ENCODE data around the gene SRMS.

Gene SRMS

DNA sequence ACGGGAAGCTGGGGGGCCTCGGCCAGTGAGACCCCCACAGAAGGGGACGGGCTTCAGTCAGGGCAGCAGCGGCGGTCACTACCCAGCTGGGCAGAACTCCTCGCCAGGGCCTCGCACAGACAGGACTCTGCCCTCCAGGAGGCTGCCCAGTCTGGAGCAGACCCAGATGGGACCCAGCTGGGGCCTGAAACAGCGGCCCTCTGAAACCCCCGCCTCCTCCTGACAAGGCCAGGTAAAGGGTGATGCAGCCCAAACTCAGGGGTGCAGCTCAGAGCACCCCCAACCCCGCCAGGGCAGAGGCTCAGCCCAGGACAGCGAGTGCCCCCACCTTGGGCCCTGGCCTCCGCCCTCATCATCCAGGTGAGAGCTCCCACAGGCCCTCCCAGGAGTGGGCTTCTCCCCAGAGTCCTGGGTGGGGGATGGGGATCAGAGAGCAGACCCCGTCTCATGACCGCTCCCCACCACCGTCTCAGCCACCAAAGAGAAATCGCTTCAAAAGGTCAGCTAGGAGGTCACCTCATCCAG, 50.9 kb downstream of the SRMS start:
- H3K4me1 ChIP-seq (ENCODE audit: control insufficient read depth in 2 of 2, insufficient read depth in 1 of 2, low read depth in 1 of 2, low read length in 2 of 2): peaks cover 4 to 5% of the 10 kb centered on the region in 2 donors
- H2BK120ac ChIP-seq (ENCODE audit: low read depth, low read length): no peak overlapping the region
- no peak overlapping the region for H3K14ac ChIP-seq (ENCODE audit: low read length)
- peaks cover 24 to 49% (median 42%) of the 10 kb centered on the region in 3 experiments for H3K27me3 ChIP-seq (ENCODE audit: control insufficient read depth in 3 of 3, insufficient read depth in 3 of 3, low read depth in 1 of 3, low read length in 3 of 3)
- WGBS, 2 donors (ENCODE audit: extremely low coverage in 2 of 2, insufficient read length in 2 of 2, insufficient replicate concordance in 1 of 2): no CpG with 5 or more reads among the region's 16 CpGs
- peak overlapping the region; percentile 89 for H3K23ac ChIP-seq (ENCODE audit: low read depth, low read length, poor library complexity)
- H3K4ac ChIP-seq (ENCODE audit: low read length): no peak overlapping the region
- H3K9me3 ChIP-seq (replicated peaks in 1 of 2; ENCODE audit: control insufficient read depth in 2 of 2, insufficient read depth in 1 of 2, low read depth in 1 of 2, low read length in 2 of 2): peaks cover 0 to 3% of the 10 kb centered on the region in 2 donors
- no peaks in the 10 kb centered on the region for H3K36me3 ChIP-seq (replicated peaks in 1 of 2; ENCODE audit: control insufficient read depth in 2 of 2, insufficient read depth in 2 of 2, low read length in 2 of 2)
- peak overlapping the region; percentile 65 for H2AFZ ChIP-seq (ENCODE audit: low read length)
- H3K4me2 ChIP-seq (ENCODE audit: insufficient read depth, low read length, poor library complexity, severe bottlenecking): no peak overlapping the region
- H2BK12ac ChIP-seq (ENCODE audit: low read length): peak overlapping the region; percentile 98
- H3K18ac ChIP-seq (ENCODE audit: low read length): peak overlapping the region; percentile 85
- H2BK5ac ChIP-seq (ENCODE audit: low read length): peak overlapping the region; percentile 94
- H3K79me1 ChIP-seq (ENCODE audit: low read depth, low read length): no peaks in the 10 kb centered on the region
- no peak overlapping the region for H3K4me3 ChIP-seq (ENCODE audit: low read length in 2 of 2)
- DNase-seq (ENCODE audit: low spot score): no peak
- H3K27ac ChIP-seq (replicated peaks; ENCODE audit: low read length): no peak overlapping the region
- no peak overlapping the region for H4K8ac ChIP-seq (ENCODE audit: low read depth, low read length)
- H3K9ac ChIP-seq (ENCODE audit: low read depth, low read length, poor library complexity): no peak overlapping the region
- peak overlapping the region; percentile 94 for H2BK15ac ChIP-seq (ENCODE audit: low read length)
- peak overlapping the region; percentile 84 for H2AK5ac ChIP-seq (ENCODE audit: low read depth, low read length)
- H4K91ac ChIP-seq (ENCODE audit: low read depth, low read length, poor library complexity): no peak overlapping the region

DNA sequence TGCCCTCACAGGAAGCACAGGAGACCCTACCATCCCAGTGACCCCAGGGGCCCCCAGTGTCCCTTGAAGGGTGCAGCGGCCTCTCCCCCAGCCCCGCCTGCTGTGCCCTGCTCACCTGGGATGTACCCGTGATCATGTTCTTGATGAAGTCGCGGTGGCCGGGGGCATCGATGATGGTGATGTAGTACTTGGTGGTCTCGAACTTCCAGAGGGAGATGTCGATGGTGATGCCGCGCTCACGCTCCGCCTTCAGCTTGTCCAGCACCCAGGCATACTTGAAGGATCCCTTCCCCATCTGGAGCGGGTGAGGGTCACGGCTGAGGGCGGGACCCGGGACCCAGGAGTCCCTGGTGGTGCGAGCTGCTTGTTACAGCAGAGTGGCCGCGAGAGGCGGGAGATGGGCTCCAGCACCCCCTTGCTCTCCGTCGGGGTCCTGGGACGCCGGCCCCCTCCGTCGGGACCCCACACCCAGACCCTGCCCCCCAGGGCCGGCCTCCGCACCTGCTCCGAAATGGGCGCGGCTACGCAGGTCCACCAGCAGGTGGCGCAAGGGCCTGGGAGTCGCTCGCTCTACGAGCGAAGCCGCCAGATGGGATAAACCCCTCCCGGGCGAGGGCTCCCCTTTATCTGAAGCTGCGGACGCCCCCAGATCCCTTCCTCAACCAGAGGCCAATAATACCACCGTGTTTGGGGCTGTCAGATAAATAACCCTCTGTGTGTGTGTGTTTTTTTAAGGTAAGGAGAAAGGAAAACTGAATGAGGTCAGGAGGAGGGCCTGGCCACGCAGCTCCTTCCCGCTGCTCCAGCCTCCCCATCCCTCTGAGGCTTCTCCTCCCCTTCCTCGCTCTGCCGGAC, 51.6 kb downstream of the SRMS start:
- H3K27ac ChIP-seq (replicated peaks; ENCODE audit: low read length): no peak overlapping the region

DNA sequence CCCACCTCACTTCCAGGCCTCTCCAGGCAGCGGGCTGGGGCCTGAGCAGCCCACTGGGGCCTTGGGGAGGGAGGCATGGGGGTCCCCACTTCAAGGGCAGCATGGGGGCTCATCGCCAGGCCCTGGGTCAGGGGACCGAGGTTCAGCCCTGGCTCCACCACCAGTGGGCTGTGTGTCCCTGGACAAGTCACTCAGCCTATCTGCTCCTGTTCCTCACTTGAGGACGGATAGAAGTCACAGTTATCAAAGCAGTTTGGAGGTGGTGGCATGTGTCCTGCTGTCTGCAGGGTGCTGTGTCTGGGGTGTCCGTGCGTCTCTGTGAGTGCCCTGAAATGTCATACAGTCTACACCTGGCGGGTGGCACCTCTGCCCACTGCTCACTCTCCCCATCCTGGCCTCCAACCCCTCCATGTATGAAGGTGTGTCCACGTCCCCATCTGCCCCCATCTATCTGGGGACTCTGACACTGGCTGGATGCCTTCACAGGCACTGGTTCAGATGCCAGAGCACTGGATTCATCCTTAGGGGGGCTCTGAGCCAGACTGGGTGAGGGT, 52.3 kb downstream of the SRMS start:
- H2BK15ac ChIP-seq (ENCODE audit: low read length): no peak overlapping the region
- no peak overlapping the region for H4K91ac ChIP-seq (ENCODE audit: low read depth, low read length, poor library complexity)
- no peak overlapping the region for H3K14ac ChIP-seq (ENCODE audit: low read length)
- H3K9me3 ChIP-seq (replicated peaks in 1 of 2; ENCODE audit: control insufficient read depth in 2 of 2, insufficient read depth in 1 of 2, low read depth in 1 of 2, low read length in 2 of 2): peaks cover 0 to 3% of the 10 kb centered on the region in 2 donors
- H3K4ac ChIP-seq (ENCODE audit: low read length): no peak overlapping the region
- H3K18ac ChIP-seq (ENCODE audit: low read length): peak overlapping the region; percentile 64
- H3K27me3 ChIP-seq (ENCODE audit: control insufficient read depth in 3 of 3, insufficient read depth in 3 of 3, low read depth in 1 of 3, low read length in 3 of 3): peaks cover 24 to 45% (median 33%) of the 10 kb centered on the region in 3 experiments
- H2BK120ac ChIP-seq (ENCODE audit: low read depth, low read length): peak overlapping the region; percentile 72
- H4K8ac ChIP-seq (ENCODE audit: low read depth, low read length): no peak overlapping the region
- H3K79me1 ChIP-seq (ENCODE audit: low read depth, low read length): peaks cover 2% of the 10 kb centered on the region
- no peaks in the 10 kb centered on the region for H3K36me3 ChIP-seq (replicated peaks in 1 of 2; ENCODE audit: control insufficient read depth in 2 of 2, insufficient read depth in 2 of 2, low read length in 2 of 2)
- no peak overlapping the region for H2BK5ac ChIP-seq (ENCODE audit: low read length)
- H3K4me1 ChIP-seq (ENCODE audit: control insufficient read depth in 2 of 2, insufficient read depth in 1 of 2, low read depth in 1 of 2, low read length in 2 of 2): peaks cover 0 to 5% of the 10 kb centered on the region in 2 donors
- no peak overlapping the region for H3K4me3 ChIP-seq (ENCODE audit: low read length in 2 of 2)
- DNase-seq (ENCODE audit: low spot score): no peak
- WGBS, 2 donors (ENCODE audit: extremely low coverage in 2 of 2, insufficient read length in 2 of 2, insufficient replicate concordance in 1 of 2): no CpG with 5 or more reads among the region's 8 CpGs
- peak overlapping the region; percentile 43 for H3K23ac ChIP-seq (ENCODE audit: low read depth, low read length, poor library complexity)
- no peak overlapping the region for H3K27ac ChIP-seq (replicated peaks; ENCODE audit: low read length)
- H3K9ac ChIP-seq (ENCODE audit: low read depth, low read length, poor library complexity): peak overlapping the region; percentile 53
- no peak overlapping the region for H3K4me2 ChIP-seq (ENCODE audit: insufficient read depth, low read length, poor library complexity, severe bottlenecking)
- peak overlapping the region; percentile 73 for H2BK12ac ChIP-seq (ENCODE audit: low read length)
- H2AK5ac ChIP-seq (ENCODE audit: low read depth, low read length): peak overlapping the region; percentile 79
- H2AFZ ChIP-seq (ENCODE audit: low read length): no peak overlapping the region

More for the DNA sequence above, 51.6 kb downstream of the SRMS start:
- H3K4me3 ChIP-seq (ENCODE audit: low read length in 2 of 2): no peak overlapping the region
- no peak overlapping the region for H3K4ac ChIP-seq (ENCODE audit: low read length)
- peak overlapping the region; percentile 91 for H3K23ac ChIP-seq (ENCODE audit: low read depth, low read length, poor library complexity)
- H3K36me3 ChIP-seq (replicated peaks in 1 of 2; ENCODE audit: control insufficient read depth in 2 of 2, insufficient read depth in 2 of 2, low read length in 2 of 2): no peaks in the 10 kb centered on the region
- H3K27me3 ChIP-seq (ENCODE audit: control insufficient read depth in 3 of 3, insufficient read depth in 3 of 3, low read depth in 1 of 3, low read length in 3 of 3): peaks cover 24 to 48% (median 39%) of the 10 kb centered on the region in 3 experiments
- peaks cover 2 to 5% of the 10 kb centered on the region in 2 donors for H3K4me1 ChIP-seq (ENCODE audit: control insufficient read depth in 2 of 2, insufficient read depth in 1 of 2, low read depth in 1 of 2, low read length in 2 of 2)
- no CpG with 5 or more reads among the region's 48 CpGs for WGBS, 2 donors (ENCODE audit: extremely low coverage in 2 of 2, insufficient read length in 2 of 2, insufficient replicate concordance in 1 of 2)
- peak overlapping the region; percentile 72 for H2BK120ac ChIP-seq (ENCODE audit: low read depth, low read length)
- peak overlapping the region; percentile 65 for H2AFZ ChIP-seq (ENCODE audit: low read length)
- peak overlapping the region; percentile 98 for H2BK12ac ChIP-seq (ENCODE audit: low read length)
- H2BK5ac ChIP-seq (ENCODE audit: low read length): peak overlapping the region; percentile 94
- no peak overlapping the region for H4K8ac ChIP-seq (ENCODE audit: low read depth, low read length)
- H2AK5ac ChIP-seq (ENCODE audit: low read depth, low read length): peak overlapping the region; percentile 84
- peak; percentile 67 for DNase-seq (ENCODE audit: low spot score)
- H3K79me1 ChIP-seq (ENCODE audit: low read depth, low read length): peaks cover 2% of the 10 kb centered on the region
- peak overlapping the region; percentile 18 for H3K4me2 ChIP-seq (ENCODE audit: insufficient read depth, low read length, poor library complexity, severe bottlenecking)
- H3K9me3 ChIP-seq (replicated peaks in 1 of 2; ENCODE audit: control insufficient read depth in 2 of 2, insufficient read depth in 1 of 2, low read depth in 1 of 2, low read length in 2 of 2): peaks cover 0 to 3% of the 10 kb centered on the region in 2 donors
- H4K91ac ChIP-seq (ENCODE audit: low read depth, low read length, poor library complexity): no peak overlapping the region
- no peak overlapping the region for H3K9ac ChIP-seq (ENCODE audit: low read depth, low read length, poor library complexity)
- peak overlapping the region; percentile 85 for H3K18ac ChIP-seq (ENCODE audit: low read length)
- H2BK15ac ChIP-seq (ENCODE audit: low read length): peak overlapping the region; percentile 94
- H3K14ac ChIP-seq (ENCODE audit: low read length): no peak overlapping the region
